GM23248 (cell line): ENCODE measurements around the gene NRBF2. TPM values are rescaled to one million over a fixed set of nuclear protein-coding genes. Genes with fewer than 3 reads are reported as not detected.

Experiments used
- DNase-seq: peaks from one replicate; pipeline ENCODE4 v3.0.0-alpha.2; 2015
- H2AFZ ChIP-seq: fragments of 200-600 bp; sonication (generic); 2 replicates; pipeline ENCODE4 v1.6.1; 2016; ENCODE audit warnings: antibody characterized with exemption
- H3F3A ChIP-seq: fragments of 200-600 bp; sonication (generic); 2 replicates; pipeline ENCODE4 v1.6.1; 2016; ENCODE audit warnings: mild to moderate bottlenecking, antibody characterized with exemption, mixed run types; ENCODE audit not compliant: insufficient read depth
- H3K27ac ChIP-seq: fragments of 200-600 bp; sonication (generic); 2 replicates; pipeline ENCODE4 v1.5.1; 2016; ENCODE audit warnings: mild to moderate bottlenecking
- H3K27me3 ChIP-seq: fragments of 200-600 bp; sonication (generic); replicated peaks from 2 replicates; pipeline ENCODE4 v1.6.1; 2016; ENCODE audit warnings: mild to moderate bottlenecking; ENCODE audit not compliant: insufficient read depth
- H3K36me3 ChIP-seq: fragments of 200-600 bp; sonication (generic); 2 replicates; pipeline ENCODE4 v1.6.1; 2016; ENCODE audit warnings: low read depth, mild to moderate bottlenecking
- H3K4me1 ChIP-seq: fragments of 200-600 bp; sonication (generic); 2 replicates; pipeline ENCODE4 v1.6.1; 2016; ENCODE audit warnings: mild to moderate bottlenecking; ENCODE audit not compliant: insufficient read depth
- H3K4me2 ChIP-seq: fragments of 200-600 bp; sonication (generic); one replicate; pipeline ENCODE4 v1.6.1; 2016; ENCODE audit warnings: mild to moderate bottlenecking; ENCODE audit not compliant: unreplicated experiment
- H3K4me3 ChIP-seq: fragments of 200-600 bp; sonication (generic); 2 replicates; pipeline ENCODE4 v1.5.1; 2016; ENCODE audit warnings: mild to moderate bottlenecking
- H3K79me2 ChIP-seq: fragments of 200-600 bp; sonication (generic); 2 replicates; pipeline ENCODE4 v1.6.1; 2016; ENCODE audit warnings: mild to moderate bottlenecking; ENCODE audit not compliant: insufficient read depth
- H3K9ac ChIP-seq: fragments of 200-600 bp; sonication (generic); 2 replicates; pipeline ENCODE4 v1.6.1; 2016; ENCODE audit warnings: mild to moderate bottlenecking
- H3K9me2 ChIP-seq: fragments of 200-600 bp; sonication (generic); 2 replicates; pipeline ENCODE4 v1.6.1; 2016; ENCODE audit warnings: mixed run types, mild to moderate bottlenecking, moderate library complexity; ENCODE audit not compliant: insufficient read depth
- H3K9me3 ChIP-seq: fragments of 200-600 bp; sonication (generic); one replicate; pipeline ENCODE4 v1.6.1; 2017; ENCODE audit warnings: low read depth
- H4K20me1 ChIP-seq: fragments of 200-600 bp; sonication (generic); 2 replicates; pipeline ENCODE4 v1.6.0; 2016; ENCODE audit not compliant: insufficient read depth
- EZH2 ChIP-seq: fragments of 200-600 bp; sonication (generic); IDR thresholded peaks from 2 replicates; pipeline ENCODE4 v1.6.1; 2018; ENCODE audit warnings: antibody characterized with exemption, mild to moderate bottlenecking; ENCODE audit not compliant: insufficient read depth, poor library complexity, severe bottlenecking
- EZH2phosphoT487 ChIP-seq: fragments of 200-600 bp; sonication (generic); IDR thresholded peaks from 2 replicates; pipeline ENCODE4 v1.6.1; 2018; ENCODE audit warnings: antibody characterized with exemption, moderate library complexity, mild to moderate bottlenecking, low read depth; ENCODE audit not compliant: insufficient read depth
- WGBS, 2 experiments: methylation state at CpG; one replicate each; pipeline ENCODE4 v1.1.6; 2015 to 2017; ENCODE audit warnings: low lambda C conversion rate in 2 of 2, low coverage in 1 of 2; ENCODE audit errors: missing lambda C conversion rate in 2 of 2; 5-methylcytosine and 5-hydroxymethylcytosine counted together
- in situ Hi-C: fragments of 300-500 bp; cut with MboI; formaldehyde crosslinking; loops from 2 replicates; pipeline ENCODE4 v1.15.0; 2020
- polyA plus RNA-seq: library from polyadenylated mRNA; unstranded; fragments of >200 nt; fragmentation: Nextera tagmentation; extraction: Ambion mirVana; gene quantifications from 2 replicates; pipeline ENCODE4 v1.2.1, GENCODE V29; 2016
- total RNA-seq: library from RNA; depleted of rRNA; stranded (reverse); fragments of >200 nt; shearing (Covaris generic); gene quantifications from 2 replicates; pipeline ENCODE4 v1.2.3, GENCODE V29; 2014

Gene NRBF2
- total and polyA plus RNA-seq, 2 experiments from 2014 or later, result 31.8 to 61.6 TPM

DNA sequence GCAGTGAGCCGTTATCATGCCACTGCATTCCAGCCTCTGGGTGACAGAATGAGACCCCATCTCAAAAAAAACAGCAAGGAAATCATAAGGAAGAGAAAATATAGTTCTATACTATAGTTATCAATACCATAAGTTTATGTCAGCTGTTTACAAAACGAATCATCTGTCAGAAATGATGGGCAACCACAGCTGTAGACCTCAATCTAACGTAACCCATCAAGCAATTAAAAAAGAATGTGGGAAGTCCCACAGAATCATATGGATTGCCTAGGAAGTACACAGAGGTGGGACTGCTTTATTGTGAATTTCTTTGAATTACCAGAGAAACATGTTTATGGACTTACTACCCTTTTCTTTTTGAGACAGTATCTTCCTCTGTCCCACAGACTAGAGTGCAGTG, 6.9 kb downstream of the NRBF2 start:
- no peak overlapping the region for H2AFZ ChIP-seq
- peaks cover 100% of the 10 kb centered on the region for H3K79me2 ChIP-seq
- H3K36me3 ChIP-seq, result 0 out of 2 replicates have a peak, but pooled peaks cover 3% of the 10 kb centered on the region
- H4K20me1 ChIP-seq, result peaks cover 25% of the 10 kb centered on the region
- no peaks in the 10 kb centered on the region for H3K27me3 ChIP-seq
- H3K9me2 ChIP-seq, result no peaks in the 10 kb centered on the region
- H3K4me2 ChIP-seq, result no peak overlapping the region
- no peaks in the 10 kb centered on the region for H3F3A ChIP-seq
- H3K27ac ChIP-seq, result no peak overlapping the region
- H3K4me1 ChIP-seq, result peaks cover 23% of the 10 kb centered on the region
- H3K9ac ChIP-seq, result no peak overlapping the region
- in situ Hi-C loops, result loop anchor here (25.0 kb wide), 1 partner anchor 878 kb away; the partner anchor contains the start of gene RTKN2
- TF ChIP-seq EZH2phosphoT487, result no peak
- TF ChIP-seq EZH2, result no peak
- no peaks in the 10 kb centered on the region for H3K9me3 ChIP-seq
- no peak overlapping the region for H3K4me3 ChIP-seq
- whole genome bisulfite sequencing, 2 experiments, result 63 to 71% methylated on average over 3 of the region's 3 CpGs
- DNase-seq, result no peak

DNA sequence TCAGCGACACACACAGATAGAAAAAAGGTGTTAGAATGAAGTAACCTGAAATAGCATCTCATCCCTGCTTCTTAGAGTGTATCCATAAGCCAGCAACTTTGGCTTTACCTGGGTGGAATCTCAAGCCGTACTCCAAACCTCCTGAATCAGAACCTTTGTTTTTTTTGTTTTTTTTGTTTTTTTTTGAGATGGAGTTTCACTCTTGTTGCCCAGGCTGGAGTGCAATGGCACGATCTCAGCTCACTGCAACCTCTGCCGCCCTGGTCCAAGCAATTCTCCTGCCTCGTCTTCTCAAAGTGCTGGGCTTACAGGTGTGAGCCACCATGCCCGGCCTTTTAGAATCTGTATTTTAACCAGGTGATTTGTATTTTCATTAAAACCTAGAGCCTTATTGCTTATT, 9.0 kb downstream of the NRBF2 start:
- Histone ChIP-seq H3K4me1 (peaks cover 21% of the 10 kb centered on the region), H3K27ac (no peak overlapping the region), H3K4me2 (no peak overlapping the region), H3F3A (peaks cover 6% of the 10 kb centered on the region), H4K20me1 (peaks cover 19% of the 10 kb centered on the region), H2AFZ (no peak overlapping the region), H3K4me3 (no peak overlapping the region), H3K27me3 (no peaks in the 10 kb centered on the region), H3K36me3 (no peaks in the 10 kb centered on the region), H3K79me2 (peaks cover 100% of the 10 kb centered on the region), H3K9me2 (no peaks in the 10 kb centered on the region), H3K9ac (no peak overlapping the region), H3K9me3 (no peaks in the 10 kb centered on the region)
- TF ChIP-seq EZH2 (no peak), EZH2phosphoT487 (no peak)
- DNase-seq, result no peak
- in situ Hi-C loops, result loop anchor here (25.0 kb wide), 1 partner anchor 880 kb away; the partner anchor contains the start of gene RTKN2
- 91 to 92% methylated on average over 6 of the region's 6 CpGs for WGBS, 2 experiments

DNA sequence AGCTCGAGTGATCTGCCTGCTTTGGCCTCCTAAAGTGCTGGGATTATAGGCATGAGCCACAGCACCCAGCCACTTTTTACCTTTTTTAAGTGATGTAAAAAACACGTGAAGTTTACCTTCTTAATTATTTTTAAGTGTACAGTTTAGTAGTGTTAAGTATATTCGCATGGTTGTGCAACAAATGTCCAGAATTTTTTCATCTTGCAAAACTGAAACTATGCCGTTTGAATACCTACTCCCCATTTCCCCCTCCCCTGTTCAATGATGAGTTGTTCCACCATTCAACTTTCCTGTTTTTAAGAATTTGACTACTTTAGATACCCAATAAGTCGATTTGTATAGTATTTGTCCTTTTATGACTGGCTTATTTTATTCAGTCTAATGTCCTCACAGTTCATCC, 10.9 kb downstream of the NRBF2 start:
- Histone ChIP-seq H3K79me2 (peaks cover 100% of the 10 kb centered on the region), H3K4me3 (no peak overlapping the region), H3K9me3 (no peaks in the 10 kb centered on the region), H3F3A (peaks cover 6% of the 10 kb centered on the region), H3K9ac (no peak overlapping the region), H2AFZ (no peak overlapping the region), H3K27ac (no peak overlapping the region), H3K9me2 (no peaks in the 10 kb centered on the region), H3K36me3 (no peaks in the 10 kb centered on the region; the same call in 1 of the 2 replicates), H4K20me1 (peaks cover 19% of the 10 kb centered on the region), H3K27me3 (no peaks in the 10 kb centered on the region), H3K4me1 (peaks cover 20% of the 10 kb centered on the region), H3K4me2 (peak overlapping the region; percentile 12)
- 48 to 54% methylated on average over 5 of the region's 5 CpGs for WGBS, 2 experiments
- peak; percentile 11 for DNase-seq
- in situ Hi-C loops, result loop anchor here (25.0 kb wide), 1 partner anchor 882 kb away; the partner anchor contains the start of gene RTKN2
- TF ChIP-seq EZH2phosphoT487 (no peak), EZH2 (no peak)

DNA sequence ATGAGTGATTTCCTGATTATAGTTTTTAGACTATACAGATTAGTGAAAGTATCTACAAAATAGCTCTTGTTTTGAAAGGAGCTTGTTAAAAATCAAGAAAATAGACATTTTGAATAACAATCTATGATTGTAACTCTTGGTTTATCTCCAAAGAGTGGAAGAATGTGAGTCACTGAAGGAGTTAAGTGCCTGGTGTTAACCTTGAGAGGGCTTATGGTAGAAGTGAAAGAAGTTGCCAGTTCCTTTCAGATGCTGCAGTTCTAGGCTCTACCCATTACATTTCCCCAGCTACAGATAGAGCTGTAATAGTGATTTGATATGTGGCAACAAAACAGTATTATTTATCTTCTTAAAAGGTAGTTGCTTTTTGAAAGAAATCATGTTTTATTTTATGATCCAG, 12.7 kb downstream of the NRBF2 start:
- peak; percentile 56 for DNase-seq
- H3K36me3 ChIP-seq, result peaks cover 3% of the 10 kb centered on the region; the same call in 1 of the 2 replicates

More for the DNA sequence above, 12.7 kb downstream of the NRBF2 start:
- H3K27me3 ChIP-seq, result no peaks in the 10 kb centered on the region
- peaks cover 6% of the 10 kb centered on the region for H3F3A ChIP-seq
- in situ Hi-C loops, result loop anchor here (25.0 kb wide), 1 partner anchor 883 kb away; the partner anchor contains the start of gene RTKN2
- no peak for TF ChIP-seq EZH2phosphoT487
- no peak for TF ChIP-seq EZH2
- no peak overlapping the region for H3K4me3 ChIP-seq
- H2AFZ ChIP-seq, result no peak overlapping the region
- H3K9me3 ChIP-seq, result no peaks in the 10 kb centered on the region
- peak overlapping the region; percentile 32 for H3K4me2 ChIP-seq
- H3K27ac ChIP-seq, result no peak overlapping the region
- peaks cover 20% of the 10 kb centered on the region for H3K4me1 ChIP-seq
- H3K79me2 ChIP-seq, result peaks cover 100% of the 10 kb centered on the region
- no peaks in the 10 kb centered on the region for H3K9me2 ChIP-seq
- H3K9ac ChIP-seq, result no peak overlapping the region; the same call in 1 of the 2 replicates
- peaks cover 10% of the 10 kb centered on the region; the same call in 1 of the 2 replicates for H4K20me1 ChIP-seq
